A673 (cell line): Measurements from ENCODE around the gene RAP1GAP2.

Experiments used
- CTCF ChIP-seq: fragments of 300-800, 200-600 bp; sonication (generic); conservative IDR thresholded peaks from 2 replicates; pipeline ENCODE4 v1.5.1; 2017; ENCODE audit warnings: low read depth, mild to moderate bottlenecking, antibody characterized with exemption, low read length, moderate library complexity, mixed read lengths
- EZH2 ChIP-seq: fragments of 200-600 bp; sonication (generic); IDR thresholded peaks from 2 replicates; pipeline ENCODE4 v1.6.1; 2017; ENCODE audit warnings: borderline replicate concordance, low read depth, mild to moderate bottlenecking, mixed read lengths, antibody characterized with exemption, low read length; ENCODE audit not compliant: poor library complexity, severe bottlenecking

GRCh38 chr17:2967515-2967914 lies 171.3 kb downstream of the RAP1GAP2 start:
- TF ChIP-seq CTCF = no peak
- no peak for TF ChIP-seq EZH2
